ENCODE measurements around the gene MRTFA.

Gene MRTFA

DNA sequence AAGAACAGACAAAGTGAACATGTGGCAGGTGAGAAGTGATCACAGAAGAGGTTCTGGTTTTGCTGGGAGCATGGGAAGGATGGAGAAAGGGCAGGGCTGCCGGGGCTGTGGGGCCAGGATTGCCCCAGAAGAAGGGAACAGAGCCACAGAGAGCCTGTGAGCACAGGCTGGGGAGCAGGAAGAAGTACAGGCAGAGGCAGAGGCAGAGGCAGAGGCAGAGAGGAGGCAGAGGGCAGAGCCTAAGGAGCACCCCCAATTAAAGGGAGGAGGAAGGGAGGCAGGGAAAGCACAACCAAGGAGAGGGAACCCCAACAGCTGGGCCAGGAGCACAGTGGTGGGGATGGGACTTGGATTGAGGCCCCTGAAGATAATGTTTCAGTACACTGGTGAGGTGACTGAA, 214.6 kb downstream of the MRTFA start:
- no peak for DNase-seq

DNA sequence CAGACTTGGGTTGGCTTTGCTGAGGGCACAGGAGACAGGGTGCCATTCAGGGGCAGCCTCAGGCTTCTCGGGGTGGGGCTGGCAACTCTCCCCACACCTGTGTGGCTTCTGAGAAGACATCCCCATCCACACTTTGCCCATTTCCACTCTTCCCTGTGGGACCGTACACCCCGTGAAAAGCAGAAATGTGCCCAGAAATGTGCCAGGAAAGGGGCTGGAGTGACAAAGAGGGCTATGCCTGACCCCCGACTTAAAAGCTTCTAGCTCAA, 215.5 kb downstream of the MRTFA start:
- no peak for DNase-seq

DNA sequence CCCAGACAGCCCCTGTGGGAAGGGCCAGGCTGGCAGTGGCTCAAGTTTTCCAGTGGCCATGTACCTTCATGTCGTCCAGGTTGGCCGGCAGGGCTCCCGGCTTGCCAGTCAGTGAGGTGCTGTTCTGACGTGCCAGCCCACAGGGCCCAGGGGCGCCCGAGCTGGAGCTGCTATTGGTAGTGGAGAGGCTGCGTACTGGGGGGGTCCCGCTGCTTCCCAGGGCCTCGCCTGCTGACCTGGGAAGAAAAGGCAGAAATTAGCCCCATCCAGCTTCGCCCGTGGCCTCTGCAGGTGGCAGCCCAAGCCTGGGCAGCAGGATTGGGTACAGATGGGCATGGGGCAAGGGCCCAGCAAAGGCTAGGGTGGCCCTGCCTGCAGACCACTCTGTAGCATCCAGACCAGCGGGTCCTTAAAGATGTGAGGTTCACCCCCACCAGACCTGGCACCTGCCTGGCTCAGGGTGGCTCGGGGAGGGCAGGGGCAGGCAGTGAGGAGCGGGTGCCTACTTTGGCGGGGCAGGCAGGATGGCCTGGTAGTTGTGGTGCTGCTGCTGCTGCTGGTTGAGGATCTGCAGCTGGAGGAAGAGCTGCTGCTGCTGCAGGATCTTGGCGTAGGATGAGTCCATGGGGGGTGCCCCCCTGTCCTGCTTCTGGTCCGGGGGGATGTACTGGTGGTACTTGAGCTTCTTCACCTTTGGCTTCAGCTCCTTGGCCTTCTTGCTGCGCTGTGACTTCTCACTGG, 216.0 kb downstream of the MRTFA start:
- no peak for DNase-seq

DNA sequence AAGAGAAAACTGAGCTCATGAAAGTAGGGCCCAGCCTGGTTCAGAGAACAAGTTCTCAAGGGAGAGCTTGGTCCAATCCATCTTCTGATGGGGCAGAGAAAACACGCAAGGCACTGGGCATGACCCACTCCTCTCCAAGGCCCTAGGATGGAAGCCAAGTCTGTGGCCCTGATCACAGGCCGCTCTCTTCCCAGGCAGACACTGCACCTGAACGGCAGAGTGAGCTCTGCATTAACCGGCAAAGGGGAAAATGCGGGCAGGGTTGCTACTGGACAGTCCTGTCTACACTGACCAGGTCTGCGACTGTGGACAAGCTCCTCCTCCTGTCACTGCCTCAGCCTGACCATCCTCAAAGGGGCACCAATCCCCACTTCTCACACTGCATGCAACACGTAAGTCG, 216.8 kb downstream of the MRTFA start:
- DNase-seq = no peak

DNA sequence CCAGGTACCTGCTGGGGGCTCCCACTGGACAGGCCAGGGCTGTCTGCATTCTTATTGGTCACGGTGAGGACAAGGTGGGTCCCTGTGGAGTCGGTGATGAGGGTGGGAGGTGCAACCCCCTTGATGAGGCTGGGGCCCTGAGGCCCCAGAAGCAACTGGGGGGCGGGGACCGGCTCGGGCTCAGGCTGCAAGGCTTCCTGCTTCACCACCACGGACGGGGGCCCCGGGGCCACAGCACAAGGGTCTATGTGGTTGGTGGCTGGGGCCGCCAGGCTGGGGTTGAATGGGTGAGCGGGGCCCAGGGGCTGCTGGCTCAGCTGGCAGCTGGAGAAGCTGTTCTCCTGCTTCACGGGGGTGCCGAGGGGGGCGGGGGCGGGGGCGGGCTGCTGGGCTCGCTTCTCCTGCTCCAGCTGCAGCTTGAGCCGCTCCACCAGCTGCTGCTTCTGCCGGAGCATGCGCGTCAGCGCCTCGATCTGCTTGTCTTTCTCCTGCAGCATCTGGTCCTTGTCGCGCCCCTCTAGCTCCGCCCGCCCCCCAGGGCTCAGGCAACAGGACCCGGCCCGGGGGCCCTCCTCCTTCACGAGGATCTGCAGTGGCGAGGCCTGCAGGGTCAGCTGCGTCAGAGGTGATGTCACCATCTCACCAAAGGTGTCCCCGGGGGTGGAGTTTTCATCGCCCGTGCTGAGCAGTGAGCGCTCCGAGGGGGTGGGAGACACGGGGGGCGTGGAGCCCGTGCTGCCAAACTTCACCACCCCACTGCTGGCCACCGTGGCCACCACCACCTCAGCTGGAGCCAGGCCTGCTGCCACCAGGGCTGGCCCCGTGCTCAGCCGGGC, 217.9 kb downstream of the MRTFA start:
- no peak for DNase-seq

DNA sequence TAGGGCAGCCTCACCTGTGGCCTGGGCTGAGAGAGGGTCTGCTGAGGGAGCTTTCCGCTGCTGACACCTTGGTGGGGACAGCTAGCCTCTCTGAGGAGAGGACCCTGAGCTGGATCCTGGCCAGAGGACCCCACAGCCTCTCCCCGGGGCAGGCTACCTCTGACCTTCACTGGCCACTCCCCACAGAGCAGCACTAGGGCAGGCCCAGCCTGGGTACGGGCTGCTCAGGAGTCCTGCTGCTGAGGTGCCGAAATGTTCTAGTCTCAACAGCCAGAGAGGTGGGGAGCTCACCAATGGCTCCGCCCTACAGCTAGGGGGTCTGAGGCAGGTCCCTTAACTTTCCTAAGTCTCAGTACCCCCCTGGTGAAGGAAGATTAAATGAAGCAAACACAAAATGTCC, 218.6 kb downstream of the MRTFA start:
- no peak for DNase-seq

DNA sequence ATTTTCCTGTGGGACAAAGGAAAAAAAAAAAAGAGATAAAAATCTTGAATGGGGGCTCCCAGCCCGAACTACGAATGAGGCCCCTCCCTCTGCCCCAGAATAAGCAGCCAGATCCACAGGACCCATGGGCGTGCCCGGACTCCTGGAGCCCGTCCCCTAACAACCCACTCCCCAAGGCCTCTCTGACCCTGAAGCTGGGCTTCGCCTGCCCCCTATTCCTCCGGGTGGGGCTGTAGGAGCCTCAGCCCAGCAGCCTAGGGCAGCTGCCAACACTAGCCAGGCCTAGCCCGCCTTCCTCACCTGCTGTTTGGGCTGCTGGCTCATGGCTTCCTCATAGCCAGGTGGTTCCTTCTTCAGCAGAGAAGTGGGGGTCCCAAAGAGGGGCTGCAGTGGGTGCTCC, 219.5 kb downstream of the MRTFA start:
- DNase-seq = no peak

DNA sequence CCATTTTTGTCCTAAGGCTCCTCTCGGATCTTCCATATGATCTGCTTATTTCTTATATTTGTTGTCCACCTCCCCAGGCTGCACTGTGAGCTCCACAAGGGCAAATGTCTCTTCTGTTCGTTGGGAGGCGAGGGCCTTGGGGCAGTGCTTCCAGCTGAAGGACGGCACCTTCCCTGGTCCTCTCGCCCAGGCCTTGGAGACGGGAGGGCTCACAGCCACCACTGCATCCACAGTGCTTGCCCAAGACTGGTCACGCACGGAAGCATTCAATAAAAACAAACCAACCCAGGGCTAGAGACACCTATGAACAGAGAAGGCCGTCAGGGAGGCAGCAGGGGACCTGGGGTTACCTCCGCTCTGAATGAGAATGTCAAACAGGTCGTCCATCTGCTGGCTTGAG, 219.9 kb downstream of the MRTFA start:
- no peak for DNase-seq

DNA sequence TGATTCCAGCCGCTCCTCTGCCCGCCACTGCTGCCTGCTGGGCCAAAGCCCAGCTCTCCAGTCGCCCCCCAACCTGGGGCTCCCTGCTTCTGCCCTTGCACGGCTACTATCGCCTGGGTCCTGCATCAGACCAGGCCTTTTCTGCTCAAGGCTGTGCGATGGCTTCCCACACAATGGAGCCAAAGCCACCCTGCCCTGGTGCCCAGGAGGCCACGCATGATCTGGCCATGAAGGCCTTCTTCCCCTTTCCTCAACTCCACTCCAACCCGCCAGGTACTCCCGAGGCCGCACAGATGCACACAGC, 220.3 kb downstream of the MRTFA start:
- DNase-seq = no peak

DNA sequence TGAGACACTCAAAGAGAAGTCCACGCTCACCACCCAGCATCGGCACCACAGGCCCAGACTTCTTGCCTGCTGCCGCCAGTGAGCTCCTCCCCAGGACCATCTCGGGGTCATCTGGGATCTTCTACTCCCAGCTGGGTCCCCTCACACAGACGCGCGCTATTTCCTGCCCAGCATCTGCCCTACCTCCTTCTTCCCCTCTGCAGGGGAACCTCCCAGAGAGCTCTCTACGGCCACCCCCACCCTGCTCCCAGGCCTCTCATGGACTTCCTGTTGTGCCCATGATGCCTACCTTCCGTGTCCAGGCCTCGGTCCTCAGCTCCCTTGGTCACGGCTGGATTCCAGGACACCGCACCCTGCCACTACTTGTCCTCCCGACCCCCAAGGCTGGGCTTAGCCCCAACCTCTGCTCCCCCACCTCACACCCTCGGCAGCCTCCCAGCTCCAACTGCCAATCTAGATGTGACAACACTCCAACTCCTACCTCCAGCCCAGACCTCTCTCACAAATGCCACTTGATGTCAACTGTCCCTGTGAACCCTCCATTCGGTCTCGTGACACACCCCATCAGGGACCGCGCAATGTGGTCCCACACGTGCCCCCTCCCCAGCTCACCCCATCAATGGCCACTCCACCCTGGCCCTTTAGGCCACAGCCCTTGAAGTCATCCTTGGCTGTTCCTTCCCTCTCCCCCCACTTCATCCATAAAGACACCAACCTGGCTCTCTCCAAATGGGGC, 220.8 kb downstream of the MRTFA start:
- no peak for DNase-seq

DNA sequence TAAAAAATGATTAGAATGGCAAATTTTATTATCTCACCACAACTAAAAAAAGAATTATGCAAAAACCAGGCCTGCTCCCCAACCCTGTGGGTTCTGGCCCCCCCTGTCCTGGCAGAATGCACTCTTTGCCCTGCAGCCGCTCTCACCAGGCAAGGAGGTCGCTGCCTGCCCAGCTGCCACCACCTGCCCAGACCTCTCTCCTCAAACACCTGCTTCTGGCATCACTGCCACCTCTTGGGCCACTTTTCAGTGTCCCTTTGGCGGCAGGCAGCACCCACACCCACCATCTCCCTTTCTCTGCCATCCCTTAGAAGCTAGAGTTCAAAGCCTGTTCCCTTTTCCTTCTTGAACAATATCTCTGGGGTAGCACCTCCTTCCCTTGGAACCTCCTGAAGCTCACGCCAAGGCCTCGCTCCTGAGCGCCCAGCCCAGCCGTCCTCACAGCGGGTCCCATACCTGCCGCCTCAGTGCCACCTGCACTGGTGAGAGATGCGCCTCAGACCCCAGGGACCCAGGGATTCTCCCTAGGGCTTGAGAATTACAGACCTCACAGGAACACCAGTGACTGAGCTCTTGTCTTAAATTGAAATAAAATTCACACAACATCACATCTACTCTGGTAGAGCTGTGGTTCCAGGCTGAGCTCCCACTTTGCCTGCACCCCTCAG, 221.5 kb downstream of the MRTFA start:
- DNase-seq = no peak

DNA sequence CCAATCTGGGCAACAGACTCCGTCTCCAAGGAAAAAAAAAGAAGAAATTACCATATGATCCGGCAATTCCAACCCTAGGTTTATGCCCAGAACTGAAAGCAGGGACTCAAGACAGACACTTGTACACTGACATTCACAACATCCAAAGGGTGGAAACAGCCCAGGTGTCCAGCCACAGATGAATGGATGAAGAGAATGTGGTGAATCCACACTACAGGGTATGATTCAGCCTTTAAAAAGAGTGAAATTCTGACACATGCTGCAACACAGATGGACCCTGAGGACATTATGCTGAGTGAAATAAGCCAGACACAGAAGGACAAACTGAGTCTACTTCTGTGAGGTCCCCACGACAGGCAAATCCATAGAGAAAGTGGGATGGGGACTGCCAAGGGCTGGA, 222.2 kb downstream of the MRTFA start:
- no peak for DNase-seq

DNA sequence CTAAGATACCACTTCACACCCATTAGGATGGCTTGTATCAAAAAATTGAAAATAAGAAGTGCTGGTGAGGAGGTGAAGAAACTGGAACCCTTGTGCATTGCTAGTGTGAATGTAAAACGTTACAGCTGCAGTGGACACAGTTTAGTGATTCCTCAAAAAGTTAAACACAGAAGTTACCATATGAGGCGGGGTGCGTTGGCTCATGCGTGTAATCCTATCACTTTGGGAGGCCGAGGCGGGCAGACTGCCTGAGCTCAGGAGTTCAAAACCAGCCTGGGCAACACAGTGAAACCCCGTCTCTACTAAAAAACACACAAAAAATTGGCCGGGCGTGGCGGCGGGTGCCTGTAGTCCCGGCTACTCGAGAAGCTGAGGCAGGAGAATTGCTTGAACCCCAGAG, 222.6 kb downstream of the MRTFA start:
- DNase-seq = no peak

DNA sequence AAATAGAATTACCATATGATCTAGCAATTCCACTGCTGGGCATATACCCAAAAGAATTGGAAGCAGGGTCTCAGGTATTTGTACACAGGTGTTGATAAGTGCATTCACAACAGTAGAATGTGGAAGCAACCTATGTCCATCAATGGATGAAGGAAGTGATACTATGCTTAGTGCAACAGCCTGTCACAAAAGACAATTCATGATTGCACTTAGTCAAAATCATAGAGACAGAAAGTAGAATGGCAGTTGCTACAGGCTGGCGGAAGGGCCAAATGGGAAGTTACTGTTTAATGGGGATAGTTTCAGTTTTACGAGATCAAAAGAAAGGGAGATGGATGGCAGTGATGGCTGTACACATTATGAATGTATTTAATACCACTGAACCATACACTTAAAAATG, 224.1 kb downstream of the MRTFA start:
- no peak for DNase-seq

DNA sequence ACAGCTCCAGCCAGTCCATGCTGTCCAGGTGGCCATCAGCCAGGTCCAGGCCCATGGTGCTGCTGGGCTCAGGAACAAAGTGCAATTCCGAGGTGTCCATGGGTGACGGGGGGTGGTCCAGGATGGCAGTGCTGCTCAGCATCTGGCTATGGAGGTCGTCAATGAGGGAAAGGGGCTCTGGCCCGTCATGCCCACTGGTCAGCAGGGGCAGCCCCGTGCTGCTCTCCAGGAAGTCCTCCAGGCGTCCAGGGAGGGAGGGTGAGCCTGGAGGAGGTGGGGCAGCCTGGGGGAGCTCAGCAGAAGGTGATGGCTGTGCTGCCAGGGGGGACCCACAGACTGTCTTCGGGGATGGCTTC, 225.0 kb downstream of the MRTFA start:
- DNase-seq = no peak

DNA sequence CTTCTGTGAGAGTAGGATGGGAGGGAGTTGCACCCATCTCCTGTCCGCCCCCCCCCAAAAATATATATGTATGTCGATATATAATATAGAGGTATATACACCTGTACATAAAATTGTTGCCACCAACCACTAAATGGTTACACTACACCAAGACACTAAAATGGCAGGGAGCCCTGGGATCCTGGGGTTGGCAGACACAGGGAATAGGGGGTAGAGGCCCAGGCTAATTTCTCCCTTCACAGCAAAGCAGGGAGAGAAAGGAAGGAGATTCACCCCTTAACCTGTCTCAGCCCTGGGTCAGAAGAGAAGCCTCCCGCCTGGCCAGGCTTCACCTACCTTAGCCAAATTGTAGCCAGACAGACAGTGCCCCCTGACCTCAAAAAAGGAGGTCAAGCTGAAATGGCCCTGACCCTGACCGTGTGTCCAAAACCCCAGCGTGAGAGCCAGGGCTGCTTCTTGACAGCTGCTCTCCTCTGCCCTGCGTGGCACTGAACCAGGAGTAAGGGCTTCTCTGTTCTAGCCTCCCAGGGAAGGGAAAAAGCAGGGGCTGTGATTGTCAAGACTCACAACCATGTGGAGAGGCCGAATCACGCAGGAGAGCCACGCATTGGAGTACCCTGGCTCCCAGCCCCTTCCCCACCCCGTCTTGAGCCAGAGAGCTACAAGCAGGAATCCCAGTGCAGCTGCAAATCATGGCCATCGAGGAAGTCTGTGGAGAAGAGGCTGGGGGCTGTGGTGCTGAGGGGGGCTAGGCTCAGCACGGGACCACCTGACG, 225.6 kb downstream of the MRTFA start:
- no peak for DNase-seq

DNA sequence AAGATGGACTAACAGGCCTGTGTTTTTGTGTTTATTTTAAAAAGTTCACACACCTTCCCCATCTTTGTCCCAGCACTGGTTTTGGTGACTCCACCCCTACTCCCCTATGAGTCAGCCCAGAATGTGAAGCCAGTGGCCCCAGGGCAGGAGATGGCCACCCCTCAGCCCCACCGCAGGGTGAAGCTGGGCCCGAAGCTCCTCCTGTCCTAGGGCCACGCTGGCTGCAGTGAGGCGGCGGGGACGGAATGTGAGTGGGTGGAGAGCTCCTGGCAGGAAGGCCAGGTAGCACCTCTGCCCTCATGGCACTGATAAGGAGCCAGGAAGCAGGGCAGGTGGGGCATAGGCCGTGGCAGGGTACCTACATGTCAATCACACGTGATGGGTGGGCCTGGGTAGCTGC, 226.2 kb downstream of the MRTFA start:
- no peak for DNase-seq

DNA sequence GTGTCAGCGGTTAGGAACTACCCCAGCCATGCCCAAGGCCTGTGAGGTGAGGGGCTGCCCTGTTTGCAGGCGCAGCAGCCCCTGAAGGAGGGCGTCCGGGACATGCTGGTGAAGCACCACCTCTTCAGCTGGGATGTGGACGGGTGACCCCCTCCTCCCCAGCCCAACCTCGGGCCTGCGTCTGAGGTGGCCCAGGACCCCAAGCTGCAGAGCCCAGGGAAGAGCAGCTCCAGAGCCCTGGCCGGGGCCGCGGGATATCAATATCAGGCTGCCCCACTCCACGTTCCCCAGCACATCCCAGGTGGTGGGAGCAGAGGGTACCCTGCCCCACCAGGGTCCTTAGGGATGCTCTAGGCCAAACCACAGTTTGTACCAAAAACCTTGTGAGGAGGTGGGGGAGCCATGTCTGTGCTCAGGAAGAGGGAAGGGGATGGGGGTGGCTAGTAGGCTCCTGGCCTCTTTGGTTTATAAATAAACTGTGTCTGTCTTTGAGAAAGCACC, 226.9 kb downstream of the MRTFA start:
- no peak for DNase-seq

DNA sequence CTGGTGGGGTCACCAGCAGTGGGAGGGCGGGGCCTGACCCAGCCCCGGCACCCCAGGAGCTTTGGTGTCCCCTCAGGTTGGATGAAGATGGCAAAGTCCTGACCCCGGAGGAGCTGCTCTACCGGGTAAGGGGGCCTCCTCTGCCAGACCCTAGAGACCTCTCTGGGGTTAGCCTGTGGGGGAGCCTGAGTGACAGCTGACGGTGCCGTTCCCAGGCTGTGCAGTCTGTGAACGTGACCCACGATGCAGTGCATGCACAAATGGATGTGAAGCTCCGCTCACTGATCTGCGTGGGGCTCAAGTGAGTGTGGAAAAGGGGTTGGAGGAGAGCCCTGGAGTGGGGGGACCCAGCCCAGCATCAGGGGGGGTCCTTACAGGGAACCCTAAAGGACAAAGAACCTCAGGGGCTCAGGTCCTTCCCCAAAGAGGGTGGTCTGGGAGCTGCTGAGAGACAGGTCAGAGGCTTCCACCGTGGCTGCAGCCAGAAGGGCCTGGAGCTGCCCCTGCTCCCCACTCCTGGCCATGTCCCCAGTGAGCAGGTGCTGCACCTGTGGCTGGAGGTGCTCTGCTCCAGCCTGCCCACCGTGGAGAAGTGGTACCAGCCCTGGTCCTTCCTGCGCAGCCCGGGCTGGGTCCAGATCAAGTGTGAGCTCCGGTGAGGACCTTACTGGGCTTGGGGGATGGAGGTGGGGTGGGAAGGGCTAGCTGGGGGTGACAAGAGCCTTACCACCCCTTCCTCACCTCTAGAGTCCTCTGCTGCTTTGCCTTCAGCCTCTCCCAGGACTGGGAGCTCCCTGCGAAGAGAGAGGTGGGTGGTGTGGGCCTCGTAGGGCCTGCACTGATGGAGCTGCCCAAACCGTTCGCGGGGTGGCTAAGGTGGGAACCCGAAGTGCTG, 227.6 kb downstream of the MRTFA start:
- DNase-seq = no peak

DNA sequence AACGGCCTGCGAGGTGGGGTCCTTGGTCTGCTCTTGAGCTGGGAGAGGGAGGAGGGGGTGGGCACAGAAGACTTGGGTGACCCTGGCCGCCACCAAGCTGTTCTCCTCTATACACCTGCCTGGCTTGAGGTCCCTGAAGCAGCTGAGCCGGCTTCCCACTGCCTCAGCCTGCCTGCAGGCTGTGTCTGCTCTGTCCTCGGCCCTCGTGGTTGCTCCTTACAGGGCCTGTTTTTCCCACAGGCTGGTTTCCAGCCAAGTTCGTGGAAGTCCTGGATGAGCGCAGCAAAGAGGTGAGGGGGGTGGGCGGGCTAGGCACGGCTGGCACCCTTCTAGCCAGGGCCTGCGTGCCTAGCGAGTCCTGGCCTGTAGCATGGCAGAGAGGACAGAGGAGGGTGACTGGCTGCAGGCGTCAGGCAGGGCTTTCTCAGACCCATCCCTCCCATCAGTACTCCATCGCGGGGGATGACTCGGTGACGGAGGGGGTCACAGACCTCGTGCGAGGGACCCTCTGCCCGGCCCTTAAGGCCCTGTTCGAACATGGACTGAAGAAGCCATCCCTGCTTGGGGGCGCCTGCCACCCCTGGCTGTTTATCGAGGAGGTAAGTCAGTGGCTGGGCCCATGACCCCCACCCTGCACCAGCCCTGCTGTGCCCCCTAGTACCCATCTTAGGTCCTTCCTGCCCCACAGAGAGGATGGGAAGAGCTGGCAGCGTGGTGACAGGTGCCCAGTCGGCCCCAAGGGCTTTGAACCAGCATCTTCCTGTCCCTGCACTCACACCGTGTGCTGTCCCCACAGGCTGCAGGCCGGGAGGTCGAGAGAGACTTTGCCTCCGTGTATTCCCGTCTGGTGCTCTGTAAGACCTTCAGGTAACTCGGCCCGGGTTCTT, 228.4 kb downstream of the MRTFA start:
- no peak for DNase-seq

Data from CD4-positive, alpha-beta T cell treated with Interleukin-17A for 1 hour (primary cell).